Loucy (cell line): ENCODE data around the gene DLGAP1.

Source experiments
- EZH2phosphoT487 ChIP-seq: fragments of 200-600 bp; IDR thresholded peaks from 2 replicates; pipeline ENCODE4 v1.6.1; 2018; ENCODE audit warnings: antibody characterized with exemption, mild to moderate bottlenecking, moderate library complexity, borderline replicate concordance
- TF ChIP-seq, protein P1 (sequence below): fragments of 200-600 bp; sonication (generic); conservative IDR thresholded peaks from 2 replicates; pipeline ENCODE4 v1.5.1; 2014; ENCODE audit warnings: mild to moderate bottlenecking, antibody characterized with exemption, low read length

DNA sequence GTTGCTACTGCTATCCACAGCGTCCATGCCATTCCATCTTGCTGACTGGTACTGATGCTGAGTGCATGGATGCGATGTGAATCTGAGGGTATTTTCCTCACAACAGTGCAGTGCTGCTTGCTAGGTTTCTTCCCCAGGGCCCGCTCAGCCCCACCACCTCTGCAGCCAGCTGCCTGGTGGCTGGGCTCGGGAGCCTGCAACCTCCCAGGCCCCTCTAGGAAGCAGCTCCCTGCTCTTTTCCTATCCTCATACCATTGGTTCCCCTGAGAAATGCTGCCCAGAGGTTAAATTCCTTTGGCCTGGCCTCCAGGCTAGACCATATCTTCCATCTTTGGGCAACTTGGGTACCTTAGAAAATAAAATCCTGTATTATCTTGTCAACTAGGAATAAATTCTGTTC is 591.5 kb downstream of the DLGAP1 start:
- TF ChIP-seq, protein P1, sequence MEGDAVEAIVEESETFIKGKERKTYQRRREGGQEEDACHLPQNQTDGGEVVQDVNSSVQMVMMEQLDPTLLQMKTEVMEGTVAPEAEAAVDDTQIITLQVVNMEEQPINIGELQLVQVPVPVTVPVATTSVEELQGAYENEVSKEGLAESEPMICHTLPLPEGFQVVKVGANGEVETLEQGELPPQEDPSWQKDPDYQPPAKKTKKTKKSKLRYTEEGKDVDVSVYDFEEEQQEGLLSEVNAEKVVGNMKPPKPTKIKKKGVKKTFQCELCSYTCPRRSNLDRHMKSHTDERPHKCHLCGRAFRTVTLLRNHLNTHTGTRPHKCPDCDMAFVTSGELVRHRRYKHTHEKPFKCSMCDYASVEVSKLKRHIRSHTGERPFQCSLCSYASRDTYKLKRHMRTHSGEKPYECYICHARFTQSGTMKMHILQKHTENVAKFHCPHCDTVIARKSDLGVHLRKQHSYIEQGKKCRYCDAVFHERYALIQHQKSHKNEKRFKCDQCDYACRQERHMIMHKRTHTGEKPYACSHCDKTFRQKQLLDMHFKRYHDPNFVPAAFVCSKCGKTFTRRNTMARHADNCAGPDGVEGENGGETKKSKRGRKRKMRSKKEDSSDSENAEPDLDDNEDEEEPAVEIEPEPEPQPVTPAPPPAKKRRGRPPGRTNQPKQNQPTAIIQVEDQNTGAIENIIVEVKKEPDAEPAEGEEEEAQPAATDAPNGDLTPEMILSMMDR: no peak
- TF ChIP-seq EZH2phosphoT487: no peak
